ENCODE measurements around the gene SOBP.

GRCh38 chr6:107523054-107523791 is 33.3 kb downstream of the SOBP start:
- no peak for TF ChIP-seq CTCF (IDR thresholded peaks at IDR 0.05)
- no peak for TF ChIP-seq POLR2A (IDR thresholded peaks at IDR 0.05)
- no peak for TF ChIP-seq POLR2AphosphoS5 (IDR thresholded peaks at IDR 0.05; ENCODE audit: insufficient read depth in 1 of 2, low read depth in 1 of 2)

All from vagina (tissue), 2 donors.